Measurements from ENCODE around the gene KMT2C. TPM values are rescaled to one million over a fixed set of nuclear protein-coding genes. Genes with fewer than 3 reads are reported as not detected.
"Not testable (repeated sequence)": the region's sequence is repeated elsewhere in the genome, so short reads cannot be mapped to it uniquely, and the experiment has no call there.

Gene KMT2C
- total RNA-seq, 4 donors from 2014 or later = 84.2 to 185 (median 111) TPM

DNA sequence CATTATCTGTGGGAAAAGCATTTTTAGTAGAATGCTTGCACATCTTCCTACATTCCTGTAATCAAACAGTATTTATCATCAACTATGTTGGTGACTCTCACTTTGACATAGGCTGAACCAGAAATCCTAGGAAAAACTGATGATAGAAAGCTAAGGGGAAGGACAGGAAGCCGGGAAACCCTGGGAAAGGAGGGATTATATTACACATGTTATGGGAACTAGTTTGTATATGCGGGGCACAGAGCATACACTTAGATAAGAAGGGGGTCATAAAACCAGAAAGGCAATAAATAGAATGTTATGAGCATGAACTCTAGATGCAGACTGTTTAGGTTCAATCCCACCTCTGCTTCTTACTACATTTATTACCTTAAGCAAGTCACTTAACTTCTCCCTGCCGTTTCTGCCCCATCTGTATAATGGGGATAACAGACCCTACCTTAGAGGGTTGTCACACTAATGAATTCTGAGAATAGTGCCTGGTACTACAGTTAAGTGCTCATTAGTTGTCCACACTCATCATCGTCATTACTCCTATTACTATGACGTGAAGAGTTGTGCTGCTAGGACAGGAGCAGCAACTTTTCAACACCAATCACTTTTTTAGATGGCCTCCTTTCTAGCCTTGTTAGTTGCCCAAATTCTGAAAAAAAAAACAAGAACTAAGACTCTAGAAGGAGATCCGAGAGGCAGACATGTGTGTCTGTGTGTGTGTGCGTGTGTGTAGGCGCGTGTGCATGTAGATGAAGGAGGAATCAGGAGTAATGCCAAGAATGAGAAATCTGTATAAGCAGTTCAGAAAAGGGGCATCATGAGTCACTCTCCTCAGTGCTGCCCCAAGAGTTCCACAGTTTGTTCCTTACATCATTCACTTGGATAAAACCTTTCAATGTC is 52.2 kb downstream of the KMT2C start:
- Histone ChIP-seq H3K4me1 (peaks cover 0 to 17% (median 0%) of the 10 kb centered on the region in 4 donors), H3K27me3 (no peaks in the 10 kb centered on the region), H3K9me3 (peaks cover 0 to 3% (median 0%) of the 10 kb centered on the region in 4 donors), H3K4me3 (no peak overlapping the region), H3K27ac (no peak overlapping the region), H3K36me3 (no peaks in the 10 kb centered on the region)
- TF ChIP-seq POLR2A (IDR thresholded peaks at IDR 0.05) = no peak
- TF ChIP-seq, protein P1, sequence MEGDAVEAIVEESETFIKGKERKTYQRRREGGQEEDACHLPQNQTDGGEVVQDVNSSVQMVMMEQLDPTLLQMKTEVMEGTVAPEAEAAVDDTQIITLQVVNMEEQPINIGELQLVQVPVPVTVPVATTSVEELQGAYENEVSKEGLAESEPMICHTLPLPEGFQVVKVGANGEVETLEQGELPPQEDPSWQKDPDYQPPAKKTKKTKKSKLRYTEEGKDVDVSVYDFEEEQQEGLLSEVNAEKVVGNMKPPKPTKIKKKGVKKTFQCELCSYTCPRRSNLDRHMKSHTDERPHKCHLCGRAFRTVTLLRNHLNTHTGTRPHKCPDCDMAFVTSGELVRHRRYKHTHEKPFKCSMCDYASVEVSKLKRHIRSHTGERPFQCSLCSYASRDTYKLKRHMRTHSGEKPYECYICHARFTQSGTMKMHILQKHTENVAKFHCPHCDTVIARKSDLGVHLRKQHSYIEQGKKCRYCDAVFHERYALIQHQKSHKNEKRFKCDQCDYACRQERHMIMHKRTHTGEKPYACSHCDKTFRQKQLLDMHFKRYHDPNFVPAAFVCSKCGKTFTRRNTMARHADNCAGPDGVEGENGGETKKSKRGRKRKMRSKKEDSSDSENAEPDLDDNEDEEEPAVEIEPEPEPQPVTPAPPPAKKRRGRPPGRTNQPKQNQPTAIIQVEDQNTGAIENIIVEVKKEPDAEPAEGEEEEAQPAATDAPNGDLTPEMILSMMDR (IDR thresholded peaks at IDR 0.05) = no peak
- DNase-seq = no peak

DNA sequence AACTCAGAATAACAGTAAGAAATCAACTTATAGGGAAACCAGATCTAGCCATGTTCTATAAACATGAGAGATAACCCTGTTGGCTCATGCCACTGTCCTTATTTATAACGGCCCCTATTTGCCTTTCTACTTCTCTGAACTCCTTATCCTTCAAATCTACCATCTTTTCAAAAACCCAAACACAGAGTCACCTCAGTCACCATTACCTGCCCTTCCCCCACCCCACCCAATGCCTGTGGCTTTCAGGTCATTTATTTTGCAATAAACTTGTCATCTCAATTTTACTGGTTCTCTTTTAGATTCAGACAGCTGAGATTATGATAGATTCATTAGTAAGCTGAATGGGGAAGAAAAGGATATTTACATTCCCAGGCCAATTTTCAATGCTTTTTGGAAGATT is 53.6 kb downstream of the KMT2C start:
- Histone ChIP-seq H3K9me3 (peaks cover 0 to 3% (median 0%) of the 10 kb centered on the region in 4 donors), H3K36me3 (no peaks in the 10 kb centered on the region), H3K27me3 (no peaks in the 10 kb centered on the region), H3K4me3 (no peak overlapping the region), H3K4me1 (peaks cover 0 to 17% (median 0%) of the 10 kb centered on the region in 4 donors), H3K27ac (no peak overlapping the region)
- DNase-seq = no peak
- TF ChIP-seq, protein P1 (IDR thresholded peaks at IDR 0.05) = no peak
- no peak for TF ChIP-seq POLR2A (IDR thresholded peaks at IDR 0.05)

DNA sequence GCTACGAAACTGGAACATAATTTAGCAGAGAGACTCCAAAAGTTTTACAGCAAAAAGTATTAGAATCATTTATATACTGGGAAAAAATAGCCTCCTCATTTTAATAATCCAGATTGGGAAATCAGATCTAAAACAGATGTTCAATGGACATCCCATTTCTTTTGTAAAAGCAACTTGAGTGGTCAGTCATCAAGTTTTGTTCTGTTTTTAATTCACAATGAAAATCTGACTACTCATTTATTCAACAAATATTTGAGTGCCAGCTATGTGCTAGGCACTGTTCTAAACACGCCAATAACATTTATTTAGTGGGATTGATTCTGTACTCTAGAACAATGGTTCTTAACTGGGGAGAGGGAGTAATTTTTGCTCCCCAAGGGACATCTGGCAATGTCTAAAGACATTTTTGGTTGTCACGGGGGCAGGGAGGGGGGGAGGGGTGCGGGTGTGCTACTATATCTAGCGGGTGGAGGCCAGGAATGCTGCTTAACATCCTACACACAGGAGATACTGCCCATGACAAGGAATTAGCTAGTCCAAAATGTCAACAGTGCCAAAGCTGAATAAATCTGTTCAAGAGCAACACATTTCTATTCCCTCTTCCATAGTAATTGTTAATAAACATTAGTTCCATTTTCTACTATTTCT is 54.7 kb downstream of the KMT2C start:
- H3K4me3 ChIP-seq, H3K27ac ChIP-seq, H3K27me3 ChIP-seq, H3K9me3 ChIP-seq, DNase-seq, H3K36me3 ChIP-seq: not testable (repeated sequence)
- peaks cover 0 to 17% (median 0%) of the 10 kb centered on the region in 4 donors for H3K4me1 ChIP-seq

DNA sequence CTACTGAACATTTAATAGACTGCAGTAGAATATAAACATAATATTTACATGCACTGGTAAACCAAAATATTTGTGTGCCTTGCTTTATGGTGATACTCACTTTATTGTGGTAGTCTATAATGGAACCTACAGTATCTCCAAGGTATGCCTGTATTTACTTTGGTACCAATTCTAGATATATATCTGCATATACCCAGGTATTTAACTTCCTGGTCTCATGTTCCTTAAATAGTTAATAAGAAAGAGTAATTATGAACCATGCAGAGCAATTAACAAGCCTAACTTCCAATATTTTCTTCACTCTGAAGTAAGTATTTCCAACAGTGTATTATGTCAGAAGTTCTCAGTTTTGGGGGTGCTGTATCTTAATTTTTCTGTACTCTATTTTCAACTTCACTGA is 57.3 kb downstream of the KMT2C start:
- not testable (repeated sequence) for H3K9me3 ChIP-seq, DNase-seq, H3K4me3 ChIP-seq, H3K4me1 ChIP-seq, H3K36me3 ChIP-seq, H3K27me3 ChIP-seq, H3K27ac ChIP-seq

DNA sequence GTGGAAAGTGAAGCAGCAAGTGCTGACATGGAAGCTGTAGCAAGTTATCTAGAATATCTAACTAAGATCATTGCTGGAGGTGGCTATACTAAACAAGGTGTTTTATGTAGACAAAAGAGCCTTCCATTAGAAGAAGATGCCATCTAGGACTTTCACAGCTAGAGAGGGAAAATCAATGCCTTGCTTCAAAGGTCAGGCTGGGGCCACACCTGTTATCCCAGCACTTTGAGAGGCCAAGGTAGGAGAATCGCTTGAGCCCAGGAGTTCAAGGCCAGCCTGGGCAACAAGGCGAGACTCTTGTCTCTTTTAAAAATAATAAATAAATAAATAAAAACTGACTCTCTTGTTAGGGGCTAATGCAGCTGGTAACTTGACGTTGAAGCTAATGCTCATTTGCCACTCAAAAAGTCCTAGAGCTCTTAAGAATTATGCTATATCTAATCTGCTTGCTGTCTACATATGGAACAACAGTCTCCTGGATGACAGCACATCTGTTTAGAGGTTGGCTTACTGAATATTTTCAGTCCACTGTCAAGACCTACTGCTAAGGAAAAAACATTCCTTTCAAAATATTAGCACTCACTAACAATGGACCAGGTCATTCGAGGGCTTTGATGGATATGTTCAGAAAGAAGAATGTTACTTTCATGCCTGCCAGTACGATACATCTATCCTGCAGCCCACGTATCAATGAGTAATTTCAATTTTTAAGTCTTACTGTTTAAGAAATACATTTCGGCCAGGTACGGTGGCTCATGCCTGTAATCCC is 58.9 kb downstream of the KMT2C start:
- H3K27me3 ChIP-seq, DNase-seq, H3K9me3 ChIP-seq, H3K4me3 ChIP-seq, H3K27ac ChIP-seq, H3K36me3 ChIP-seq, H3K4me1 ChIP-seq: not testable (repeated sequence)

DNA sequence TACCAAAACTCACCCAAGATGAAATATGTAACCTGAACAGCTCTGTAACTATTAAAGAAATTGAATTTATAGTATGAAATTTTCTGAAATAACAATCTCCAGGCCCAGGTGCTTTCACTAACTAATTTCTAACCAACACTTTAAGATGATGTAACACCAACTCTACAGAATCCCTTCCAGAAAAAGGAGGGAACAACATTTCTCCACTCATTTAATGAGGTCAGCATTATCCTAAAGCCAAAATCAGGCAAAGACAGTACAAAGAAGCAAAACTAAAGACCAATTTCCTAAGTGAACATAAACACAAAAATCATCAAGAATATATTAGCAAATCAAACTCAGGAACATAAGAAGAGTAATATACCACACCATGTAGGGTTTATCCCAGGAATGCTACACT is 65.5 kb downstream of the KMT2C start:
- no peak overlapping the region for H3K27ac ChIP-seq
- no peak overlapping the region for H3K4me3 ChIP-seq
- no peaks in the 10 kb centered on the region for H3K9me3 ChIP-seq
- no peaks in the 10 kb centered on the region for H3K27me3 ChIP-seq
- TF ChIP-seq, protein P1 (IDR thresholded peaks at IDR 0.05) = no peak
- TF ChIP-seq POLR2A (IDR thresholded peaks at IDR 0.05) = no peak
- no peaks in the 10 kb centered on the region for H3K36me3 ChIP-seq
- H3K4me1 ChIP-seq = no peaks in the 10 kb centered on the region
- no peak for DNase-seq

DNA sequence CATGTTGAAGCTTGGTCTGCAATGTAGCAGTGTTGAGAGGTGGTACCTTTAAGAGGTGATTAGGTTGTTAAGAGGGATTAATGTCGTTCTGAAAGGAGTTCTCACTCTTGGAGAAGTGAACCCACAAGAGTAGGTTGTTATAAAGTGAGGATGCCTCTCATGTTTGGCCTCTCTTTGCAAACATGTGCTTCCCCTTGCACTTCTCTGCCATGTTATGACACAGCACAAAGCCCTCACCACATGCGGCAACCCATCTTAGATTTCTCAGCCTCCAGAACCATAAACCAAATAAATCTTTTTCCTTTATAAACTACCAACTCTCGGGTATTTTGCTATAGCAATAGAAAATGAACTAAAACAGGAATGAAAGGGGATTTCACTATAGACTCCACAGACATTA is 66.3 kb downstream of the KMT2C start:
- no peaks in the 10 kb centered on the region for H3K9me3 ChIP-seq
- no peaks in the 10 kb centered on the region for H3K27me3 ChIP-seq
- no peak overlapping the region for H3K27ac ChIP-seq
- DNase-seq = no peak
- no peaks in the 10 kb centered on the region for H3K36me3 ChIP-seq
- TF ChIP-seq, protein P1 (IDR thresholded peaks at IDR 0.05) = no peak
- TF ChIP-seq POLR2A (IDR thresholded peaks at IDR 0.05) = no peak
- H3K4me1 ChIP-seq = no peaks in the 10 kb centered on the region
- no peak overlapping the region for H3K4me3 ChIP-seq

Data from Peyer's patch (tissue), 4 donors.